ENCODE data around the gene PEX6.

PEX6 gene

DNA sequence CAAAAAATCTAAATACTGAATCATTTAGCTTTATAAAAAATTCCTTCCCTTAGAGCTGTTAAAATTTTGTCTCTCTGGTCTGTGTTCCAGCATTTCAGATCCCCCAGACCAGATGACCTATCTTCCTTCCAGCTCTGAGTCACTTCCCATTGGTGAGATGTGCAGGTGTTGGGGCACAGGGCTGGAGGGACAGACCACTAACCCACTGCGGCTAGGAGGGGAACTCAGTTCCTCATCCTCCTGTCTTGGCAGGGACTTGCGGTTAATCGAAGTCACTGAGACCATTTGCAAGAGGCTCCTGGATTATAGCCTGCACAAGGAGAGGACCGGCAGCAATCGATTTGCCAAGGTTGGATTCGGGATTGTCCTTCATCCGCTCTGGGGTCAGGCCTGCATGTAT lies 43.7 kb downstream of the PEX6 start:
- ATAC-seq (no peak), DNase-seq (no peak)
- H3K9me3 Mint-ChIP-seq = no peaks in the 10 kb centered on the region
- no peaks in the 10 kb centered on the region for H3K27me3 Mint-ChIP-seq
- no peak overlapping the region for H3K4me3 Mint-ChIP-seq
- H3K4me1 Mint-ChIP-seq = peaks cover 78% of the 10 kb centered on the region
- peak overlapping the region; percentile 73 to 75 for H3K27ac Mint-ChIP-seq

DNA sequence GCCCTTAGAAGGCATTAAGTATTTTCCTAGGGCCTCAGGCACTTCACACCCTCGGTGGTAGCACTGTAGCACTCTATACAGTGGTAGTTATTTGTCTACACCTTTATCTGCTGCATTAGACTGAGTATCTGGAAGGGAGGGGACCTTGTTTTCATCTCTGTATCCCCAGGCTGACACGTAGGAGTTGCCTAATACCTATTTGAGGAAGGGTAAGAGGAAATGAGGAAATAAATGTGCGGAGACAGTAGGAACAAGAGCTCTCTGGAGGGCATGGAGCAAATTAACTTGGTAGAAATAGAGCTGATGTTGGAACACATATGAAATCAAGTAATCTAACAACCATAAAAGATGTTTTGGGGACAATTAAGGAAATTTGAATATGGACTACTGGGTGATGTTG lies 45.8 kb downstream of the PEX6 start:
- DNase-seq = no peak
- peak overlapping the region; percentile 47 to 81 for H3K27ac Mint-ChIP-seq
- peaks cover 72% of the 10 kb centered on the region for H3K4me1 Mint-ChIP-seq
- no peaks in the 10 kb centered on the region for H3K9me3 Mint-ChIP-seq
- ATAC-seq = no peak
- peak overlapping the region; percentile 82 to 92 for H3K4me3 Mint-ChIP-seq
- no peaks in the 10 kb centered on the region for H3K27me3 Mint-ChIP-seq

DNA sequence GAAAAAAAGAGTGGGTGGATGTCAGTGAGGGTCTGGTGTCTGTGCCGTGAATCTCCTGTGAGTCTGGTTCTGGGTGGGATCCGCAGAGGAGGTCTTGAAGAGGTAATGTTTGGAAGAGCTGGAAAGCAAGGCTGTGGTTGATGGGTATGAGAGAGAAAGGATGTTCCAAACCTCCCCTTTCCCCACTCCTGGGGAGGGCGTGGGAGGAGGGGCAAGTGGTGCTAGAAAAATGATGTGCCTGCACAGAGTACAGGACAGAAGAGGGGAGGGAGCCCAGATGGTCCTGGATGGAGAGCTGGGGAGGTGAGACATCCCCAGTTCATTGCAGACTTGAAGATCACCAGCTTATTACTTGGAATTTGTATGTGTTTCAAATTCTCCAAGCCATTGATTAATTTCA lies 46.6 kb downstream of the PEX6 start:
- Mint-ChIP-seq H3K27me3 (no peaks in the 10 kb centered on the region), H3K4me1 (peaks cover 69% of the 10 kb centered on the region)

DNA sequence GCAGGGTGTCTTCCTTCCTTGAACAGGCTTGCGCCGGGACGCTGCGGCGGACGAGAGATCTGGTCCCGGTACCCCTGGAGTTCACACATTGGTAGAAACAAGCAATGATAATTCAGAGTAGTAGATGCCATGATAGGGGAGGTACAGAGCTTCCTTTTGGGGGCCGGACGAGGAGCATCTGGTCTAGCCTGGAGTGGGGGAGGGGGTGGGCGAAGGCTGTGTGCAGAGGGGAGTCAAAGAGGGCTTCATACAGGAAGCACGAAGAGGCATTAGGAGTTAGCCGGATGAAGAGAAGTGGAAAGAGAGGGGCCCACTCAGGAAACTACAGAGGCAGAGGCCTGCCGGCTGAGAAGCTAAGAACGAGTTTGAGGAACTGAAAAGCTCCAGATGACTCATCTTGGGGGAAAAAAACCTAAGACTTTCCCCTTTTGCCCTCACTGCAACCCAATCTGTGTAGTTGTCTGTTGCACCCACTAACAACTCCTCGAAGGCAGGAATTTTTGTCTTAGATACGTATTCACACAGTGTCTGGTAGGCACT lies 49.1 kb downstream of the PEX6 start:
- Mint-ChIP-seq H3K27ac (peak overlapping the region; percentile 94 to 97), H3K27me3 (no peaks in the 10 kb centered on the region), H3K4me3 (peak overlapping the region; percentile 92 to 99), H3K4me1 (peaks cover 51% of the 10 kb centered on the region), H3K9me3 (no peaks in the 10 kb centered on the region)
- DNase-seq (peak; percentile 75 to 82), ATAC-seq (peak; percentile 55)

More for the DNA sequence above, 46.6 kb downstream of the PEX6 start:
- Mint-ChIP-seq H3K4me3 (peak overlapping the region; percentile 82 to 92), H3K27ac (peak overlapping the region; percentile 3 to 88), H3K9me3 (no peaks in the 10 kb centered on the region)
- DNase-seq (no peak), ATAC-seq (no peak)

DNA sequence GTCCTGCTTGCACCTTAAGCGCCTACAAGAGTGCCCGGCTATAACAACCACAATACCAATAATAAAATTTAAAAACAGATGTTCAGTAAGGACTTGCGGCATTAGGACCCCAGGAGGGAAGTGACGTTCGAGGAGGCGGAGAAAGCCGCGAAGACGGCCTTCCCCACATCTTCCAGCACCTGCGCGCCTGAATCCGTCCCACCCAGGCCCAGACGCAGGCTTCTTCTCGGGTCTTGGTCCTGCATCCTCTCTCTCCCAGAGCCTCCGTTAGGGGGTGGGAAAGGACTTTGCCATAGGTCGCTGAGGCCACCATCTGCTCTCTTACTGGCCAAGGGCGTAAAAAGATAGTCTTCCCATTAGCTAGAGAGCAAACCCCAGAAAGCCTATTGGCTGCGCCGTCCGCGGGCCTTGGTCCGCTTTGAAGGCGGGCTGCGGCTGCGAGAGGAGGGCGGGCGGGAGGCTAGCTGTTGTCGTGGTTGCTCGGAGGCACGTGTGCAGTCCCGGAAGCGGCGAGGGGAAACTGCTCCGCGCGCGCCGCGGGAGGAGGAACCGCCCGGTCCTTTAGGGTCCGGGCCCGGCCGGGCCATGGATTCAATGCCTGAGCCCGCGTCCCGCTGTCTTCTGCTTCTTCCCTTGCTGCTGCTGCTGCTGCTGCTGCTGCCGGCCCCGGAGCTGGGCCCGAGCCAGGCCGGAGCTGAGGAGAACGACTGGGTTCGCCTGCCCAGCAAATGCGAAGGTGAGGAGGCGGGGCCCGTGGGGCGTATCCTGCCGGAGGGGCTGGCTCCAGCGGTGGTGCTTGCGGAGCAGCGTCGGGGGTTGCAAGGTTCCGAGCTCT lies 49.8 kb downstream of the PEX6 start, which contains the start of gene CNPY3:
TSS of gene CNPY3 (plus strand) at position 495 of the 835 bp plus-strand sequence. CDS start at position 586, 91 bp downstream.
- peak within 1 kb of the TSS; percentile 94 to 97 for H3K27ac Mint-ChIP-seq
- peak; percentile 90 for ATAC-seq
- no peaks in the 10 kb centered on the region for H3K9me3 Mint-ChIP-seq
- DNase-seq = peak; percentile 96 to 98
- H3K4me3 Mint-ChIP-seq = peak within 1 kb of the TSS; percentile 92 to 99
- H3K4me1 Mint-ChIP-seq = peaks cover 49% of the 10 kb centered on the region
- no peaks in the 10 kb centered on the region for H3K27me3 Mint-ChIP-seq

DNA sequence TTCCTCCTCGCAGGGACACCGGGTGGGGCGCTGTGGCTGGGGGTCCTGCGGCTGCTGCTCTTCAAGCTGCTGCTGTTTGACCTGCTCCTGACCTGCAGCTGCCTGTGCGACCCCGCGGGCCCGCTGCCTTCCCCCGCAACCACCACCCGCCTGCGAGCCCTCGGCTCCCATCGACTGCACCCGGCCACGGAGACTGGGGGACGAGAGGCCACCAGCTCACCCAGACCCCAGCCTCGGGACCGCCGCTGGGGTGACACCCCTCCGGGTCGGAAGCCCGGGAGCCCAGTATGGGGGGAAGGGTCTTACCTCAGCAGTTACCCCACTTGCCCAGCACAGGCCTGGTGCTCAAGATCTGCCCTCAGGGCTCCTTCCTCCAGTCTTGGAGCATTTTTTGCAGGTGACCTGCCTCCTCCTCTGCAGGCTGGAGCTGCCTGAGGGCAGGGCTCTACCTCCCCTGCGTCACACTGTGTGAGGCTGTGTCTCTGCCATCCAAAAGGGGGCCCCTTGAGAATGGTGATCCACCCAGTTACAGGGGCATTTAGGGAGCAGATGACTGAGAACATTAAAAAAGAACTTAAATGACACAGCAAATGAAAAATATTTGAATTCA lies 53.6 kb downstream of the PEX6 start:
- Mint-ChIP-seq H3K4me3 (no peak overlapping the region), H3K27me3 (no peaks in the 10 kb centered on the region), H3K9me3 (no peaks in the 10 kb centered on the region), H3K4me1 (peaks cover 10% of the 10 kb centered on the region), H3K27ac (no peak overlapping the region)
- ATAC-seq (no peak), DNase-seq (no peak)

DNA sequence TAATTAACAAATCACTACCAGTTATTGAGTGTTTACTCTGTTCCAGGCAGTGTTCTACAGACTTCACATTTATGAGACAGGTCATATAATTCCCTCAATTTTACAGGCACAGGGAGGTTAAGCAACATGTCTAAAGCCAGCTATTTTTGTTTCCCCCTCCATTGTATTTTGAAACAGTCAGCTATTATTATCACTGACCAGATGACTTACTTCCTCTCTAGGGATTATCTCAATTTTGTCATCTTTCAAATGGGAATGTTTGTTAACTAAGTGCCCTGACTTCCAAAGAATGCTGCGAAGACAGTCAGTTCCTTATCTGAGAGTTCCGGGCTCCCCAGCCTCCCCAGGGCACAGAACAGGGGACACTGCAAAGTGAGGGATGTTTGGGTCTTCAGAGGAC lies 55.3 kb downstream of the PEX6 start:
- Mint-ChIP-seq H3K4me1 (peaks cover 7% of the 10 kb centered on the region), H3K9me3 (no peaks in the 10 kb centered on the region), H3K27ac (no peak overlapping the region), H3K27me3 (no peaks in the 10 kb centered on the region), H3K4me3 (no peak overlapping the region)
- DNase-seq (no peak), ATAC-seq (no peak)

DNA sequence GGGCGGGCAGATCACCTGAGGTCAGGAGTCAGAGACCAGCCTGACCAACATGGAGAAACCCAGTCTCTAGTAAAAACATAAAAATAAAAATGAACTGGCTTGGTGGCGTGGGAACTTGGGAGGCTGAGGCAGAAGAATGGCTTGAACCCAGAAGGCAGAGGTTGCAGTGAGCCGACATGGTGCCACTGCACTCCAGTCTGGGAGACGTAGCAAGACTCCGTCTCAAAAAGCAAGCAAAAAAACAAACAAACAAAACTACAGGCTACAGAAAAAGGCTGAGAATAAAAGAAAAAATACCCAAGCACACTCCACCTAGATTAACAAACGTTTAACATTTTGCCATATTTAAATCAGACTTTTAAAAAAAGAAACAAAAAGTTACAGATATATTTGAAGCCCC lies 57.2 kb downstream of the PEX6 start:
- no peaks in the 10 kb centered on the region for H3K27me3 Mint-ChIP-seq
- H3K4me1 Mint-ChIP-seq = no peaks in the 10 kb centered on the region
- no peak overlapping the region for H3K4me3 Mint-ChIP-seq
- DNase-seq (no peak), ATAC-seq (no peak)
- no peak overlapping the region for H3K27ac Mint-ChIP-seq
- no peaks in the 10 kb centered on the region for H3K9me3 Mint-ChIP-seq

DNA sequence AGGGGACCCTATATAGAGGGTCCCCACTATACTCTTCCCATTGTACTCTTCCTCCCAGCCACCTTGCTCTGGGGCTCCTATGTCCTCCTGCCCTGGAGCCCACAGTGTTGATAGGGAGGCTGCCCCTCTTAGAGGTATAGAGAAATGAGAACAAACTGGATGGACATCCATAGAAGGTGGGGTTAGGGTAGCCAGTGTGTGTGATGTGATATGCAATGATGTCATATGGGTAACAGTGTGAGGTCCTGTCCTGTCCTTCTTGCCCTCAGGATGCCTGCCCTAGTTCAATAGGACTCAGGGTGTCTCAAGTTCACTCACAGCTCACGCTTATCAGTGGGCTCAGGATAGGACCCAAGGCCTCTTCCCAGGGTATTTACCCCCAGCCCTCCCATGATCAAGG lies 62.7 kb downstream of the PEX6 start:
- DNase-seq = no peak
- no peaks in the 10 kb centered on the region for H3K9me3 Mint-ChIP-seq
- peaks cover 24% of the 10 kb centered on the region for H3K27me3 Mint-ChIP-seq
- H3K4me3 Mint-ChIP-seq = no peak overlapping the region
- H3K27ac Mint-ChIP-seq = peak overlapping the region in 1 of 2 donors; percentile 71
- H3K4me1 Mint-ChIP-seq = peaks cover 11% of the 10 kb centered on the region
- ATAC-seq = peak; percentile 74

DNA sequence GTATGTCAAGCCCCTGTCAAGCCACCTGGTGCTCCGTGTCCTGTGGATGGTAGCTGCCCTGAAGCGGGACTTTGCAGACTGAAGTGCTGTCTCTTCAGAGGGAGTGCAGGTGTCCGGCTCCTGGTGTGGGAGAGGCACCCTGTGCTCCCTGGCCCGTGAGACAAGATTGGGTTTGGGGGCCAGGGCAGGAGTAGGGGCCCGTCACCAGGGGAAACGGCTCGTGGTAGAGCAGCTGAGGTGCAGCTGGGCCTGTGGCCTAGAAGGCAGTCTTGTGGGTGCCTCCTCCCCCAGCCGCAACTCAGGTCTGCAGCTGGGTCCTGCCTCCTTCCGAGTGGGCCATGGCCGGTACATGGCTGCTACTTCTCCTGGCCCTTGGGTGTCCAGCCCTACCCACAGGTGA lies 63.2 kb downstream of the PEX6 start, which contains the start of gene PTCRA:
TSS of gene PTCRA (plus strand) at position 322 of the 400 bp plus-strand sequence. CDS start at position 339, 17 bp downstream.
- Mint-ChIP-seq H3K27me3 (peaks cover 29% of the 10 kb centered on the region), H3K4me3 (no peak within 1 kb of the TSS), H3K9me3 (no peaks in the 10 kb centered on the region), H3K27ac (peak within 1 kb of the TSS in 1 of 2 donors; percentile 71), H3K4me1 (peaks cover 15% of the 10 kb centered on the region)
- DNase-seq = no peak
- peak; percentile 42 for ATAC-seq

DNA sequence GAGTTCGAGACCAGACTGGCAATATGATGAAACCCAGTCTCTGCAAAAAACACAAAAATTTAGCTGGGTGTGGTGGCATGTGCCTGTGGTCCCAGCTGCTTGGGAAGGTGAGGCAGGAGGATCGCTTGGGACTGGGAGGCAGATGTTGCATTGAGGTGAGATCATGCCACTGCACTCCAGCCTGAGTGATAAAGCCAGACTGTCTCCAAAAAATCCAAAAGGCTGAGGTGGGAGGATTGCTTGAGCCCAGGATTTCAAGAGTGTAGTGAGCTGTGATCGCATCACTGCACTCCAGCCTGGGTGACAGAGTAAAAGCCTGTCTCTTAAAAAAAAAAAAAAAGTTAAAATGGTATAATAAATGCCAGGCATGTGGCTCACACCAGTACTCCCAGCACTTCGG lies 64.4 kb downstream of the PEX6 start:
- no peak for ATAC-seq
- H3K9me3 Mint-ChIP-seq = no peaks in the 10 kb centered on the region
- no peak overlapping the region for H3K4me3 Mint-ChIP-seq
- H3K27ac Mint-ChIP-seq = no peak overlapping the region
- H3K27me3 Mint-ChIP-seq = peaks cover 29% of the 10 kb centered on the region
- DNase-seq = no peak
- peaks cover 15% of the 10 kb centered on the region for H3K4me1 Mint-ChIP-seq

Measured in stimulated activated naive CD8-positive, alpha-beta T cell treated with anti-CD3 and anti-CD28 coated beads, Interleukin-15, amount 100 ng/mL, for 72 hours (primary cell).